RWPE2 (cell line): Measurements from ENCODE around the gene OTOG.

Experiments used
- ATAC-seq: fragments of 200-7000 bp; cut with Tn5 transposase; 3 replicates; pipeline ENCODE4 v1.9.1; 2021; ENCODE audit warnings: low read depth
- DNase-seq: peaks from one replicate; pipeline ENCODE4 v3.0.0-alpha.2; 2020; ENCODE audit warnings: low spot score
- H3K27ac ChIP-seq: fragments of 450-650 bp; 2 replicates; pipeline ENCODE4 v1.5.1; 2017; ENCODE audit warnings: mild to moderate bottlenecking; ENCODE audit not compliant: poor library complexity, severe bottlenecking
- H3K27me3 ChIP-seq: fragments of 250-450 bp; sonication (Bioruptor Pico); 2 replicates; pipeline ENCODE4 v1.5.1; 2021; ENCODE audit warnings: mild to moderate bottlenecking, moderate library complexity; ENCODE audit not compliant: insufficient read depth, poor library complexity, severe bottlenecking
- H3K36me3 ChIP-seq: fragments of 250-450 bp; sonication (Bioruptor Pico); 2 replicates; pipeline ENCODE4 v1.5.1; 2020; ENCODE audit warnings: low read depth, mild to moderate bottlenecking, moderate library complexity
- H3K4me1 ChIP-seq: fragments of 250-450 bp; sonication (Bioruptor Pico); 2 replicates; pipeline ENCODE4 v1.5.1; 2021; ENCODE audit warnings: mild to moderate bottlenecking, moderate library complexity; ENCODE audit not compliant: insufficient read depth, poor library complexity, severe bottlenecking
- H3K4me3 ChIP-seq: fragments of 250-450 bp; sonication (Bioruptor Pico); 2 replicates; pipeline ENCODE4 v1.5.1; 2021; ENCODE audit warnings: mild to moderate bottlenecking, moderate library complexity; ENCODE audit not compliant: severe bottlenecking
- H3K9me3 ChIP-seq: fragments of 250-450 bp; sonication (Bioruptor Pico); 2 replicates; pipeline ENCODE4 v1.5.1; 2021; ENCODE audit warnings: mild to moderate bottlenecking, moderate library complexity; ENCODE audit not compliant: severe bottlenecking
- TF ChIP-seq, protein P1 (sequence below): fragments of 450-650 bp; IDR thresholded peaks from one replicate; pipeline ENCODE4 v1.5.1; 2017; ENCODE audit warnings: mild to moderate bottlenecking, moderate library complexity; ENCODE audit not compliant: poor library complexity, severe bottlenecking

The OTOG gene

DNA sequence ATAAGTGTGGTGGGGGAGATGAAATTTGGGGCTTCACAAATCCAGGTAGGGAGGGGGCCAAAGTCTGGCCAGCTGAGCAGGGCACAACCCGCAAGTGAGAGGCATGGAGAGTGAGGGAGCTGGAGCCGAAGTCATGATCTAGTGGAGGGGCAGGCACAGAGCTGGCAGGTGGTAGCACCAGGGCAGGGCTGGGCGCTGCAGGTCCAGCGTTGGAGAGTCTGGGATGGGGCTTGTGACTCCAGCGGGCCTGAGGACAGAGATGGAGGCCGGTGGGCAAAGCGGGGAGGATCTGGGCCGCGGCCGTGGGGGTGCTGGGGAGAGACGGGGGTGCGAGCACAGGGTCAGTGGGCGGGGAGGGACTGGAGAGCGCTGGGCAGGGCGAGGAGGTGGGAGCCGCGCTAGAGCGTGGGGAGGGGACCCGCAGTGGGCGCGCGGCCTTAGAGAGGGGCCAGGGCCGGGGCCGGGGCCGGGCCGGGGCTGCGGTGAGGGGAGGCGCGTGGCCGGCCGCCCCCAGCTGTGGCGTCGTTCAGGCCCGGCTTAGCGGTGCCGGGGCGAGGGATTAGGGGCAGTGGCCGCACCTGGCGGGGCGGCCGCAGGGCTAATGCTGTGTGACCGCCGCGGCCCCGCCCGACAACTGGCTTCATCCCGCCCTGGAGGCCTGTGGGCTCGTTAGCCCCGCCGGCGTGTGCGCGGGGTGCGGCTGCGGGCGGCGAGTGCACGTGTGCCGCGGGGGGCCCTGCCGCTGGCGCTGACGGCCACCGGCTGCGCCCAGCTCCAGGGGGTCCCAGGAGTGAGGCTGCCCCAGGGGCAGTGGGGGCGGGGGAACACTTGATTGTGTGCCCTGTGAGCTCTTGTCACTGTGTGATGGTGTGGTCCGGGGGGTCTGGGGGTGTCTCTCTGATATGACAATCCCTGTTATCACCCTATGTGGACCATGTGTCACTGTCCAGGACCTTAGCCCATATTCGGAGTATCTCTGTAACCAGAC is 148.7 kb downstream of the OTOG start:
- H3K36me3 ChIP-seq: no peaks in the 10 kb centered on the region
- H3K27ac ChIP-seq: no peak overlapping the region
- DNase-seq: no peak
- no peaks in the 10 kb centered on the region for H3K4me1 ChIP-seq
- peaks cover 74% of the 10 kb centered on the region for H3K27me3 ChIP-seq
- TF ChIP-seq, protein P1, sequence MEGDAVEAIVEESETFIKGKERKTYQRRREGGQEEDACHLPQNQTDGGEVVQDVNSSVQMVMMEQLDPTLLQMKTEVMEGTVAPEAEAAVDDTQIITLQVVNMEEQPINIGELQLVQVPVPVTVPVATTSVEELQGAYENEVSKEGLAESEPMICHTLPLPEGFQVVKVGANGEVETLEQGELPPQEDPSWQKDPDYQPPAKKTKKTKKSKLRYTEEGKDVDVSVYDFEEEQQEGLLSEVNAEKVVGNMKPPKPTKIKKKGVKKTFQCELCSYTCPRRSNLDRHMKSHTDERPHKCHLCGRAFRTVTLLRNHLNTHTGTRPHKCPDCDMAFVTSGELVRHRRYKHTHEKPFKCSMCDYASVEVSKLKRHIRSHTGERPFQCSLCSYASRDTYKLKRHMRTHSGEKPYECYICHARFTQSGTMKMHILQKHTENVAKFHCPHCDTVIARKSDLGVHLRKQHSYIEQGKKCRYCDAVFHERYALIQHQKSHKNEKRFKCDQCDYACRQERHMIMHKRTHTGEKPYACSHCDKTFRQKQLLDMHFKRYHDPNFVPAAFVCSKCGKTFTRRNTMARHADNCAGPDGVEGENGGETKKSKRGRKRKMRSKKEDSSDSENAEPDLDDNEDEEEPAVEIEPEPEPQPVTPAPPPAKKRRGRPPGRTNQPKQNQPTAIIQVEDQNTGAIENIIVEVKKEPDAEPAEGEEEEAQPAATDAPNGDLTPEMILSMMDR: no peak
- H3K4me3 ChIP-seq: no peak overlapping the region
- no peaks in the 10 kb centered on the region for H3K9me3 ChIP-seq
- 0 out of 3 replicates have a peak, but pooled peaks have one; percentile 24 for ATAC-seq

DNA sequence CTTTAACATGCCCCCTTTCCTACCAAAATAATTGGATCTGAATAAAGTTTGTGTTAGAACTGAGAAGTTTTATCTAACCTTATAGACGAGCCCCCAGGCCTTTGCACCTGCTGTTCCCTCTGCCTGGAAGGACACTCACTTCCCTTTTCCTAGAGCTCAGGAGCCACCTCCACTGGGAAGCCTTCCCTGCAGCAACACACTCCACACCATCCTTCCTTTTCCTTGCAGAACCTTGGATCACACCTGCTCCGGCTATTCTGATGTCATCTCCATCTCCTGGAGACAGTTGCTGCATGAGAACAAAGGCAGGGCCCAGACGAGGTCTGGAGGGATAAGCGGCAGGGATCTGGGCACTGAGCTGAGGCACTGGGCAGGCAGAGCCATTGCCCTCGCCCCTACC is 149.7 kb downstream of the OTOG start:
- ATAC-seq (no peak), DNase-seq (no peak)
- H3K27me3 ChIP-seq: peaks cover 64% of the 10 kb centered on the region
- H3K4me1 ChIP-seq: no peaks in the 10 kb centered on the region
- no peak overlapping the region for H3K27ac ChIP-seq
- no peaks in the 10 kb centered on the region for H3K9me3 ChIP-seq
- TF ChIP-seq, protein P1: no peak
- no peaks in the 10 kb centered on the region for H3K36me3 ChIP-seq
- no peak overlapping the region for H3K4me3 ChIP-seq
